ENCODE results near the gene TBC1D2. TPM values are rescaled to one million over a fixed set of nuclear protein-coding genes. Genes with fewer than 3 reads are reported as not detected.

TBC1D2 gene
- total and polyA plus RNA-seq, 10 of the 15 experiments (the other 5 are each of a cell fraction or from before 2014, with no cell fraction given): 0.04 to 1.6 (median 1.1) TPM

DNA sequence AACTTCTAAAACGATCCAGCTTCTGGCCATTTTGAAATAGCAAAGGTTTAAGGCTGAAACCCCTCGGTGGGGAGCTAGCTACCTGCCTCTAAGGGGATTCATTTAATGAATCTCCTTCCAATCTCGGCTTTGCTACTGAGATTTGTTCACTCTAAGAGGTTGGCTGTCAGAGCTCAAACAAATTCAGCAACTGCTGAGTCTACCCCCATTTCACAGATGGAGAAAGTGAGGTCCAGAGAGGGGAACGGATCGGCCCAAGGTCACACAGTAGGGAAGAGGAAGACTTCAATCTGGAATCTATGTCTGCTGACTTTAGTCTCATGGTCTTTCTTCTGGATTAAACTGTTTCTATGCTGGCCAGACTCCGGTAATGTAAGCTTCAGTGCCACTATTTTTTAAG lies 66.0 kb downstream of the TBC1D2 start:
- CTCF ChIA-PET: interaction anchor here (0.9 kb wide), 1 partner anchor 16 kb away, joined by 4 read pairs; no protein-coding TSS in a partner anchor
- no peak for ATAC-seq
- RAD21 ChIA-PET (ENCODE audit: unreplicated experiment): interaction anchor here (0.8 kb wide), 1 partner anchor 88 kb away, joined by 3 read pairs; no protein-coding TSS in a partner anchor
- H4K20me1 ChIP-seq (ENCODE audit: control insufficient read depth, insufficient read depth): no peaks in the 10 kb centered on the region
- SMC1A ChIA-PET (ENCODE audit: uncharacterized antibody, unreplicated experiment): interaction anchor here (0.8 to 1.5 kb wide), 2 partner anchors 19 to 66 kb away, joined by 3 read pairs; no protein-coding TSS in a partner anchor
- POLR2A ChIA-PET: no interaction called here
- peaks cover 0 to 3% of the 10 kb centered on the region in 2 experiments; a peak in 3 of 4 replicates for H3K27me3 ChIP-seq (replicated peaks in 1 of 2; ENCODE audit: control insufficient read depth in 2 of 2, insufficient read depth in 2 of 2, low read length in 1 of 2)
- no peaks in the 10 kb centered on the region for H3K79me2 ChIP-seq (ENCODE audit: control insufficient read depth, insufficient read depth, low read length)
- no TSS peak for BruUV-seq (replicated peaks)
- TF ChIP-seq SMC3 (IDR thresholded peaks at IDR 0.05; ENCODE audit: borderline replicate concordance, low read length): no peak
- TF ChIP-seq ZBED1 (IDR thresholded peaks at IDR 0.05; ENCODE audit: borderline replicate concordance): no peak
- no peak for TF ChIP-seq ESRRA (IDR thresholded peaks at IDR 0.05; ENCODE audit: low read length)
- no peak for TF ChIP-seq RB1 (IDR thresholded peaks at IDR 0.05; ENCODE audit: borderline replicate concordance)
- TF ChIP-seq, protein P1, sequence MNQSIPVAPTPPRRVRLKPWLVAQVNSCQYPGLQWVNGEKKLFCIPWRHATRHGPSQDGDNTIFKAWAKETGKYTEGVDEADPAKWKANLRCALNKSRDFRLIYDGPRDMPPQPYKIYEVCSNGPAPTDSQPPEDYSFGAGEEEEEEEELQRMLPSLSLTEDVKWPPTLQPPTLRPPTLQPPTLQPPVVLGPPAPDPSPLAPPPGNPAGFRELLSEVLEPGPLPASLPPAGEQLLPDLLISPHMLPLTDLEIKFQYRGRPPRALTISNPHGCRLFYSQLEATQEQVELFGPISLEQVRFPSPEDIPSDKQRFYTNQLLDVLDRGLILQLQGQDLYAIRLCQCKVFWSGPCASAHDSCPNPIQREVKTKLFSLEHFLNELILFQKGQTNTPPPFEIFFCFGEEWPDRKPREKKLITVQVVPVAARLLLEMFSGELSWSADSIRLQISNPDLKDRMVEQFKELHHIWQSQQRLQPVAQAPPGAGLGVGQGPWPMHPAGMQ (IDR thresholded peaks at IDR 0.05; ENCODE audit: borderline replicate concordance): no peak
- no peak for TF ChIP-seq NR2C1 (IDR thresholded peaks at IDR 0.05)
- no peak for TF ChIP-seq HDGF (IDR thresholded peaks at IDR 0.05)
- no peak for TF ChIP-seq TBL1XR1 (IDR thresholded peaks at IDR 0.05; ENCODE audit: low read depth, low read length)
- no peak for TF ChIP-seq POU2F2 (IDR thresholded peaks at IDR 0.05; ENCODE audit: borderline replicate concordance, low read depth, low read length)
- TF ChIP-seq, protein P2, sequence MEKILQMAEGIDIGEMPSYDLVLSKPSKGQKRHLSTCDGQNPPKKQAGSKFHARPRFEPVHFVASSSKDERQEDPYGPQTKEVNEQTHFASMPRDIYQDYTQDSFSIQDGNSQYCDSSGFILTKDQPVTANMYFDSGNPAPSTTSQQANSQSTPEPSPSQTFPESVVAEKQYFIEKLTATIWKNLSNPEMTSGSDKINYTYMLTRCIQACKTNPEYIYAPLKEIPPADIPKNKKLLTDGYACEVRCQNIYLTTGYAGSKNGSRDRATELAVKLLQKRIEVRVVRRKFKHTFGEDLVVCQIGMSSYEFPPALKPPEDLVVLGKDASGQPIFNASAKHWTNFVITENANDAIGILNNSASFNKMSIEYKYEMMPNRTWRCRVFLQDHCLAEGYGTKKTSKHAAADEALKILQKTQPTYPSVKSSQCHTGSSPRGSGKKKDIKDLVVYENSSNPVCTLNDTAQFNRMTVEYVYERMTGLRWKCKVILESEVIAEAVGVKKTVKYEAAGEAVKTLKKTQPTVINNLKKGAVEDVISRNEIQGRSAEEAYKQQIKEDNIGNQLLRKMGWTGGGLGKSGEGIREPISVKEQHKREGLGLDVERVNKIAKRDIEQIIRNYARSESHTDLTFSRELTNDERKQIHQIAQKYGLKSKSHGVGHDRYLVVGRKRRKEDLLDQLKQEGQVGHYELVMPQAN (conservative IDR thresholded peaks at IDR 0.05): no peak
- TF ChIP-seq KLF5 (IDR thresholded peaks at IDR 0.05; ENCODE audit: partially characterized antibody): no peak
- no peak for TF ChIP-seq IKZF1 (conservative IDR thresholded peaks at IDR 0.05)
- TF ChIP-seq RAD51 (IDR thresholded peaks at IDR 0.05): no peak
- TF ChIP-seq, protein P3, sequence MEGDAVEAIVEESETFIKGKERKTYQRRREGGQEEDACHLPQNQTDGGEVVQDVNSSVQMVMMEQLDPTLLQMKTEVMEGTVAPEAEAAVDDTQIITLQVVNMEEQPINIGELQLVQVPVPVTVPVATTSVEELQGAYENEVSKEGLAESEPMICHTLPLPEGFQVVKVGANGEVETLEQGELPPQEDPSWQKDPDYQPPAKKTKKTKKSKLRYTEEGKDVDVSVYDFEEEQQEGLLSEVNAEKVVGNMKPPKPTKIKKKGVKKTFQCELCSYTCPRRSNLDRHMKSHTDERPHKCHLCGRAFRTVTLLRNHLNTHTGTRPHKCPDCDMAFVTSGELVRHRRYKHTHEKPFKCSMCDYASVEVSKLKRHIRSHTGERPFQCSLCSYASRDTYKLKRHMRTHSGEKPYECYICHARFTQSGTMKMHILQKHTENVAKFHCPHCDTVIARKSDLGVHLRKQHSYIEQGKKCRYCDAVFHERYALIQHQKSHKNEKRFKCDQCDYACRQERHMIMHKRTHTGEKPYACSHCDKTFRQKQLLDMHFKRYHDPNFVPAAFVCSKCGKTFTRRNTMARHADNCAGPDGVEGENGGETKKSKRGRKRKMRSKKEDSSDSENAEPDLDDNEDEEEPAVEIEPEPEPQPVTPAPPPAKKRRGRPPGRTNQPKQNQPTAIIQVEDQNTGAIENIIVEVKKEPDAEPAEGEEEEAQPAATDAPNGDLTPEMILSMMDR (IDR thresholded peaks at IDR 0.05 in 2 of 3, conservative IDR thresholded peaks at IDR 0.05 in 1 of 3; ENCODE audit: control insufficient read depth in 2 of 3, extremely low read depth in 1 of 3, insufficient read depth in 1 of 3, low read depth in 3 of 3, low read length in 3 of 3): no peak
- TF ChIP-seq WRNIP1 (IDR thresholded peaks at IDR 0.05; ENCODE audit: borderline replicate concordance, low read depth, low read length): no peak
- TF ChIP-seq RELA (IDR thresholded peaks at IDR 0.05; ENCODE audit: borderline replicate concordance, partially characterized antibody): no peak
- no peak for TF ChIP-seq TCF3 (IDR thresholded peaks at IDR 0.05; ENCODE audit: borderline replicate concordance, insufficient read depth, low read depth, low read length)
- intact Hi-C loops (cut with micrococcal nuclease; ENCODE audit: unreplicated experiment): no loop called here
- no peak overlapping the region for H3K4me2 ChIP-seq (ENCODE audit: control insufficient read depth, insufficient read depth)
- H3K36me3 ChIP-seq (ENCODE audit: control insufficient read depth in 2 of 2, insufficient read depth in 2 of 2, low read length in 1 of 2): no peaks in the 10 kb centered on the region
- WGBS (ENCODE audit: insufficient coverage, insufficient replicate concordance, low lambda C conversion rate, missing lambda C conversion rate): 51% methylated on average over 6 of the region's 6 CpGs
- no peak overlapping the region for H2AFZ ChIP-seq (ENCODE audit: control insufficient read depth, low read depth, low read length)
- H3K9me3 ChIP-seq (replicated peaks; ENCODE audit: control insufficient read depth, insufficient read depth, low read length): no peaks in the 10 kb centered on the region
- no peak overlapping the region for H3K9ac ChIP-seq (ENCODE audit: control insufficient read depth, insufficient read depth, low read length)
- in situ Hi-C loops (cut with MboI): no loop called here
- FAIRE-seq: no peak
- peaks cover 6% of the 10 kb centered on the region for H3K4me1 ChIP-seq (ENCODE audit: control insufficient read depth, insufficient read depth, low read length)
- no peak overlapping the region for H3K27ac ChIP-seq (ENCODE audit: control insufficient read depth, insufficient read depth)
- H3K4me3 ChIP-seq: no peak overlapping the region
- no peak for DNase-seq (ENCODE audit: low read depth, low spot score)
